ENCODE results near the gene SRC.
A peak's percentile ranks its signal among the peaks of the same experiment; 100 is the strongest.

SRC gene

GRCh38 chr20:37345339-37346235 is at the start of gene SRC:
Gene SRC (plus strand): TSS chr20:37346140. CDS start chr20:37384154, 38,014 bp downstream.
- no peak for TF ChIP-seq CTCF (IDR thresholded peaks at IDR 0.05; ENCODE audit: insufficient read depth, missing control alignments)
- DNase-seq (ENCODE audit: insufficient read length, low spot score) (peak; percentile 77), FAIRE-seq (no peak)

- no peak for DNase-seq (ENCODE audit: insufficient read length, low spot score)
- TF ChIP-seq CTCF (IDR thresholded peaks at IDR 0.05; ENCODE audit: insufficient read depth, missing control alignments), result no peak
- FAIRE-seq, result no peak
These were observed 49.6 kb upstream of the SRC start for GRCh38 chr20:37296371-37296770.

DNA sequence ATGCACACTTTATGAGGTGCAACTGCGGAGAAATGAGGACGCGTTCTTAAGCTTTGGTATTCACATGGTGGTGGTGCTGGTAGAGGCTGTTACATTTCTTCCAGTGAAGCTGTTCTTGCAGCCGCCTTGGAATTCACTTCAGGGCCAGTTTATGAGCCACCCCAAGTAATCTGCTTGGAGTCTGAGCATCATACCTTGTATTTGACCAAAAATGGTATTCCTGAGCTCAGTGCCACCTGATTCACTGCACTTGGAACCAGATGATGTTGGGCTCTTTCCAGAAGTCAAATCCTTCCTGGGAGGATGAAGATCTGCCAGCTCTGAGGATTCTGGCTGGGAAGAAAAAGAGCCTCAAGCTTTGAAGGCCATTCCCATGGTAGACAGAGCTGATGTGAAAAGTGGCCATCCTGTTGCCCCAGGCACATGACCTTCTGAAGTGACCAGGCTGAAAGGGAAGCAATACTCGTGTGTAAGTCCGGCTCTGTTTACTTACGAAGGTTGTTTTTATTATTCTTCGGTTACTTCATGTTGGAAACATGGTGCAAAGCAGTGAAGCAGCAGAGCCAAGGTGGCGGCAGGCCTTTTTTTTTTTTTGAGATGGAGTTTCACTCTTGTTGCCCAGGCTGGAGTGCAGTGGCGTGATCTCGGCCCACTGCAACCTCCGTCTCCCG is 48.7 kb upstream of the SRC start:
- FAIRE-seq, result no peak
- DNase-seq (ENCODE audit: insufficient read length, low spot score), result no peak
- no peak for TF ChIP-seq CTCF (IDR thresholded peaks at IDR 0.05; ENCODE audit: insufficient read depth, missing control alignments)

- DNase-seq (ENCODE audit: insufficient read length, low spot score) (no peak), FAIRE-seq (no peak)
- TF ChIP-seq CTCF (IDR thresholded peaks at IDR 0.05; ENCODE audit: insufficient read depth, missing control alignments), result no peak
These were observed 47.6 kb upstream of the SRC start for GRCh38 chr20:37298190-37298939.

- no peak for TF ChIP-seq CTCF (IDR thresholded peaks at IDR 0.05; ENCODE audit: insufficient read depth, missing control alignments)
- DNase-seq (ENCODE audit: insufficient read length, low spot score) (no peak), FAIRE-seq (no peak)
These were observed 46.0 kb upstream of the SRC start for GRCh38 chr20:37299718-37300528.

- FAIRE-seq (no peak), DNase-seq (ENCODE audit: insufficient read length, low spot score) (no peak)
- no peak for TF ChIP-seq CTCF (IDR thresholded peaks at IDR 0.05; ENCODE audit: insufficient read depth, missing control alignments)
These were observed 44.8 kb upstream of the SRC start for GRCh38 chr20:37301120-37301519.
